Measurements from ENCODE around the gene CTAGE1.
A peak's percentile ranks its signal among the peaks of the same experiment; 100 is the strongest.
"Not testable (repeated sequence)": the region's sequence is repeated elsewhere in the genome, so short reads cannot be mapped to it uniquely, and the experiment has no call there.

The CTAGE1 gene

DNA sequence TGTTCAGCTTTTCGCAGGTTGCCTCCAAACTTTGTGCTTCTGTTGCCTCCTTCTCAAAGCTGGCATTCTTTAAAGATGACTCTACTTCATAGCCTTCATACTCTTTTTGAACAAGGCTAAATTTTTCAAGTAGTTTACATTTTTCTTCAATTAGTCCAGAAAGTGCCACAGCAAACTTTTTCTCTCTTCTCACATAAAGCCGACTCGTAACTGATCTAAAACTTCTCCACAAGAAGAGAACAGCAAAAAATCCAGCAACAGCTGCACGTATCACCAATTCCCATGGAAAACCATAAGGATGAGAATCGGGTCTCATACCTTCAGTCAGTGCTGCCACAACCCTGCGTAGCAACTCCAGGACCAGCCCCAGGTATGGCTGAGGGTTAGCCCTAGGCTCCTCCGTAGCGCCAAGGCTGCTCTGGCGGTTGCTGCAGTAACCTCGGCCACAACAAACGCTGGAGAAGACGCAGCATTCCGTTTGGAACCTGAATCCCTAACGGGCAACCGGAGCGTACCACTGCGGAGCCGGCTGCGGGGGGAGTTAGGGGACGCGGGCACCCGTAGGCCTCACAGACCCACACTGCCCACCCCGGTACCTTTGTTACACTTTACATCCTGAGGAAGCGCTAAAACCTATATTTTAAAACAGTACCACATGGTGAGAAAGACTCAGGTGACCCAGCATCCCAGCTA is at the start of gene CTAGE1:
Gene CTAGE1, minus strand, starts transcription at position 420 of the 693 bp plus-strand sequence. Its CDS starts 104 bp downstream, at position 316.
- no peak for DNase-seq (ENCODE audit: low read depth in 2 of 2)

DNA sequence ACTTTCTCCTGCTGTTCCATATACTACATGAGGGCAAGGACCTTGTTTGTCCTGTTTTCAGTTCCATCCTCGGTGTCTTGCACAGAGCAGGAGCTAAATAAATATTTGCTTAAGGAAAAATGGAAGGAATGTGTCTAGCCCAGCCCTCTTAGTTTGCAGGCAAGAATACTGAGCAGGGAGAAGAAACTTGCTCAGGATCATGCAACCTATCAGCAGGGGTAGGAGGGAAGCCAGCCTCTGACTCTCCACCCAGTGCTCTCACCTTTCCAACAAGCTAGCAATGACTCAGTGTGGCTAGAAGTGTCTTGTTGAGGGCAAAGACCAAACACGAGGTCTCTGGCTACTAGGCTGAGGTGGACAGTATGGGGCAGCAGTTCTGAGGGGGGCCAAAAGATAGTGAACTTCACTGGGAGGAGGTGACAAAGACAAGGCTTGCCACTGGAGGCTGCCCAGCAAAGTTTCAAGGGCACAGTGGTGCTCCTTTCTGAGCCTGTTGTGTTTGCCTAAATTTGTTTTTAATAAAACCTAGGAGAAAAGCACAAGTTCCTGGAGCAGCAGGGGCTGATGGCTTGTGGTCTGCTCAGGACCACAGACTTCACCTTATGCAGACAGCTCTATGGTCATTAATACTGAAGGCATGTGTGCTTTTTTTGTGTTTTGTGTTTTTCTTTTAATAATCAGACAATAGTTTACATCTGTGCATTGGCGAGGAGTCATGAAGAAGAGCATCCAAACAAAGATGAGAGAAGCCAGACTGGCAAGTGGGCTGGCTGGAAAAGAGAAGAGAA is 49.1 kb upstream of the CTAGE1 start:
- DNase-seq (ENCODE audit: low read depth in 2 of 2) = no peak

DNA sequence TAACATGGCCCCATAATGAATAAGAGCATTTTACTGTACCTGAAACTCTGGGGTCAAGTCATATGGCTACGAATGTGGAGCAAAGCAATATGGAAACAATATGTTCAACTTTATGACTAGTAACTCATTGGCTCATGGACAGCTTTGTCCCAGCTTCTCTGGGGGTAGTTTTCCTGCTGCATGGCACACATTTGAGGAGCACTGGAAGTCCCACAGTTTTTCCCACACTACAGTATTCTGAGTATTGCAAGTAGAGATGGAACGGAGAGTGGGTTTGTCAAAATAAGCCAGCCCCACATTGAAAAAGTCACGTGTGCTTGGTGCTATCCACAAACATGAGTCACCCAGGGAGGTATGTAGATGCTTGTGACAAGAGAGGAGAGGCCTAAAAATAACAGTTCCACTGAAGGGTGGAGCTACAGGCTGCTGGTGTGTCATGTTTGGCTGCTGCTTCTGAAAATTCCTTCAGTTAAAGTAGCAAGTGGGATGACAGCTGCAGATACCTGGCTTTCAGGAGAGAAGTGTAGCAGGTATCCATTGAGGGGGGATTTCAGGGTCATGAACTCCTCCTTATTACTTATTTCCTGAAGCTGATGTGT is 48.2 kb upstream of the CTAGE1 start:
- peak in 1 of 2 donors; percentile 3 for DNase-seq (ENCODE audit: low read depth in 2 of 2)

- no peak for DNase-seq (ENCODE audit: low read depth in 2 of 2)
Measured at GRCh38 chr18:22463076-22463475, 45.4 kb upstream of the CTAGE1 start.

DNA sequence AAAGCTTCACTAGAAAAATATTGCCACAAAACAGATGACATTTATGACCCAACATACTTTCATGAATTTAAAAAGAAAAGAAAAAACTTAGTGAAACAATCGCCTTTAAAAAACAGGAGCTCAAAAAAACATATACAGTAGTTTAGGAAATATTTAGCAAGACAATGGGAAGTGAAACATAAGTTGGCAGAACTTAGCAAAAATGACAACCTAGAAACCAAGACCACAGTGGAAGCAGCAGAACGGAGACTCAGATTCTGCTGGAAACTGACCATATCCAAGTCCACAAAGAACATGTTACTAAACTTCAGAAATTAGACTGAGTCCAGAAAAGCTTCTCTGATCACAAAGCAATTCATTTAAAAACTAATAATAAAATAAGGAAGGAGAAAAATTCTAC is 41.8 kb upstream of the CTAGE1 start:
- DNase-seq (ENCODE audit: low read depth in 2 of 2) = no peak

GRCh38 chr18:22457524-22457923 is 39.8 kb upstream of the CTAGE1 start:
- no peak for DNase-seq (ENCODE audit: low read depth in 2 of 2)

DNA sequence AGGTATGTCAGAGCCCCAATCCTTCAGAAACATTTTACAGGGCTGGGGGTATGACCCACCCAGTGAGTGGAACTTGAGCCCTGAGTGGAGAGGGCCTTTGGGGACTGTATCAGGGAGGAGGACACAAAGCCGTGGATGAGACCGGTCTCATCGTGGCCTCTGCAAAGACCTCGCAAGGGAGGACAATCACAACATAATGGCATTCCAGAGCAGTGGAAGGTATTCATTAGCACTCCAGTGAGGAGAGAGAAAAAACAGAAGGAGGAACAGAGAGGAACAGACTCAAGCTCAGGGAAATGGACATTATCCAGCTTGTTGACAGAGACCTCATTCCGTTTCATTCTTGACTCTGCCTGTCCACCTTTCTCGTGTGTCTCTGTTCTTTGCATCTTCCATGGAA is 38.8 kb upstream of the CTAGE1 start:
- DNase-seq (ENCODE audit: low read depth in 2 of 2) = no peak

GRCh38 chr18:22456116-22456480 is 38.4 kb upstream of the CTAGE1 start:
- DNase-seq (ENCODE audit: low read depth in 2 of 2) = no peak

DNA sequence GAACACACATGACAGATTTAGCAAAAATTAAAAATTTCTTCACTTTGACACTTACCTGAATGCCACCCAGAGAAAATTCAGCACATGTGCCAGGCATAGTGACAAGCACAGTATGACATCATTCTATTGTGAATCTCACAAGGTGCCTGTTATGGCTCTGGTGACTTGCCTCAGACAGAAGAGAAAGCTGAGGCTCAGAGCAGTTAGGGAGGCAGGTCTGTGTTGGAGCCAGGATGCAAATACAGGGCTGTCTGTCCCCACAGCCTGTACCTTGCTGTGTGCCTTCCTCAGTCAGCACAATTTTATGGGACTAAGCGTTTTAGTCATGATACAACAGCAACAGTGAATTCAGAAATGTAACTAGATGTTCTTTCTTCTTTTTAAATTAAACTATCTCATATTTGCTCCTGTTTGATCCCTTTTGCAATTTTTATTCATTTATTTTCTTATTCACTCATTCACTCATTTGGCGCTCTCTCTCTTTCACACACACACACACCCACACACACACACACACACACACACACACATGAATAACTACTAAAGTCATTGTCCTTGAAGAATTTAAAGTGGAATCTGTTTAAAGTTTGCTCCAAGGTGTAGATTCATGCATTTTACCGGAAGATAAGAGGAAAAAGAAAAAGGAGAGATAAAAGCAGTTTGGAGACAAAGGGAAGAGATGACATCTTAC is 37.9 kb upstream of the CTAGE1 start:
- DNase-seq (ENCODE audit: low read depth in 2 of 2) = no peak

- DNase-seq (ENCODE audit: low read depth in 2 of 2) = no peak
Measured at GRCh38 chr18:22453315-22453714, 35.6 kb upstream of the CTAGE1 start.

GRCh38 chr18:22452226-22452668 is 34.5 kb upstream of the CTAGE1 start:
- no peak for DNase-seq (ENCODE audit: low read depth in 2 of 2)

GRCh38 chr18:22451796-22452195 is 34.1 kb upstream of the CTAGE1 start:
- DNase-seq (ENCODE audit: low read depth in 2 of 2) = no peak

DNA sequence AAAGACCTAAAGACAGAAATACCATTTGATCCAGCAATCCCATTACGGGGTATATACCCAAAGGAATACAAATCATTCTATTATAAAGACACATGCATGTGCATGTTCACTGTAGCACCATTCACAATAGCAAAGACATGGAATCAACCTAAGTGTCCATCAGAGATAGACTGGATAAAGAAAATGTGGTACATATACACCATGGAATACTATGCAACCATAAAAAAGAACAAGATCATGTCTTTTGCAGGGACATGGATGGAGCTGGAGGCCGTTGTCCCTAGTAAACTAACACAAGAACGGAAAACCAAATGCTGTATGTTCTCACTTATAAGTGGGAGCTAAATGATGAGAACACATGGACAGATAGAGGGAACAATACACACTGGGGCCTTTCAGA is 33.1 kb upstream of the CTAGE1 start:
- not testable (repeated sequence) for DNase-seq (ENCODE audit: low read depth in 2 of 2)

DNA sequence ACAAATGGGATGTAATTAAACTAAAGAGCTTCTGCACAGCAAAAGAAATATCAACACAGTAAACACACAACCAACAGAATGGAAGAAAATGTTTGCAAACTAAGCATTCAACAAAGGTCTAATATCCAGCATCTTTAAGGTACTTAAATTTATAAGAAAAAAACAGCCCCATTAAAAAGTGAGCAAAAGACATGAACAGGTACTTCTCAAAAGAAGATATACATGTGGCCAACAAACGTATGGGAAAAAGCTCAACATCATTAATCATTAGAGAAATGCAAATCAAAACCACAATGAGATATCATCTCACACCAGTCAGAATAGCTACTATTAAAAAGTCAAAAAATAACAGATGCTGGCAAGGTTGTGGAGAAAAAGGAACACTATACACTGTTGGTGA is 32.6 kb upstream of the CTAGE1 start:
- DNase-seq (ENCODE audit: low read depth in 2 of 2) = not testable (repeated sequence)

DNA sequence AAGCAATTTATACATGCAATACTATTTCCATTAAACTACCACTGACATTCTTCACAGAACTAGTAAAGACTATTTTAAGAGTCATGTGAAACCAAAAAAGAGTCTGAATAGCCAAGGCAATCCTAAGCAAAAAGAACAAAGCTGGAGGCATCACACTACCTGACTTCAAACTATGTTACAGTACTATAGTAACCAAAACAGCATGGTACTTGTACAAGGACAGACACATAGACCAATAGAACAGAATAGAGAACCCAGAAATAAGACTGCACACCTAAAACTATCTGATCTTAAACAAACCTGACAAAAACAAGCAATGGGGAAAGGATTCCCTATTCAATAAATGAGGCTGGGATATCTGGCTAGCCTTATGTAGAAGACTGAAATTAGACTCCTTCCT is 32.0 kb upstream of the CTAGE1 start:
- not testable (repeated sequence) for DNase-seq (ENCODE audit: low read depth in 2 of 2)

DNA sequence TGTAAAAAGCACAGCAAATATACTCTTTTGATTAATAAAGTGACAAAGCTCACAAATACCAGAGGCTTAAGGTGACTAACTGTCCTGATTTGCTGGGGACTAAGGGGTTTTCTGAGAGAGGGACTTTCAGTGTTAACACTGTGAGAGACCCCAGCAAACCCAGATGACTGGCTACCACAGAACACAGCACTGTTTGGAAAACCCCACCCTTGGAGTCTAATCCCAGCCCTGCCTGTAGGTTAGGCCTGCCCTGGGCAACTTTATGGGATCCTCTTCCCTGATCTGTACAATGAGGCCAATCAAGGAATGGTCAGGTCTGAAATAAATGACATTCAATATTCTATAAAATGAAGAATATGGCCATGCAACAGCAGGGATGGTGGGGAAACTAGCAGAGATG is 30.5 kb upstream of the CTAGE1 start:
- DNase-seq (ENCODE audit: low read depth in 2 of 2) = no peak

- no peak for DNase-seq (ENCODE audit: low read depth in 2 of 2)
Measured at GRCh38 chr18:22447792-22448191, 30.1 kb upstream of the CTAGE1 start.

GRCh38 chr18:22446911-22447310 is 29.2 kb upstream of the CTAGE1 start:
- no peak for DNase-seq (ENCODE audit: low read depth in 2 of 2)

GRCh38 chr18:22446325-22446724 is 28.6 kb upstream of the CTAGE1 start:
- DNase-seq (ENCODE audit: low read depth in 2 of 2) = no peak

DNA sequence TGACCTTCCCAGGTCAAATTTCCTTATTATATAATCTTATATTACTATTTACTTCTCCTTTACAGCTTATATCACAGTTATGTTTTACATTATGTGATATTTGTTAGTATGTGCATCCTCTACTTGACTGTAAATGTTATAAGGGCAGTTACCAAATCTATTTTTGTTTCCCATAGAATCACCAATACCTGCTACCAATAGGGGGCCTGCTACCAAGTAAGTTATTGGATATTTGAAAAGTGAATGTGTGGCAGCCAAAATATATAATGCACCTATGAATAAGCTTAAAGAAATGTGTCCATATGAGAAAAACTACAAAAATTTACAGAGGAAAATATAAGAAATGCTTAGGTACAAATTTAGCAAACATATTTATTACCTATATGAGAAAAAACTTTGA is 23.9 kb upstream of the CTAGE1 start:
- no peak for DNase-seq (ENCODE audit: low read depth in 2 of 2)

DNA sequence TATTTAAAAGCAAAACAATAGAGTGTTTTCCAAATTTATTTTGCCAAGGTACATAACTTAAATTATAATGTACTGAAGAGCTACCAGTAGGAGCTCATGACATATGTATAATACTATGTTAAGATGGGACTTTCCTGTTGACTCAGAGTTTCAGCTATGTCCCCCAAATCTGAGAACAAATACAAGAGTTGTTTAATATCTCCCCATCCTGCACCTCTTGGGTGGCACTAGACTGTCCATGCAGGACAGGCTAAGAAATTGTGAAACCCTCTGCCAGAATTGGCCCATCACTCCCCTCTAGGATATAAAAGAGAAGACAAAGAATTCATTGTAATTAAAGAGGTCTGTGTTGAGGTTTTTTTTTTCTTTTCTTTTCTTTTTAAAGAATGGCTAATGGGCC is 21.7 kb upstream of the CTAGE1 start:
- no peak for DNase-seq (ENCODE audit: low read depth in 2 of 2)

GRCh38 chr18:22436136-22436535 is 18.4 kb upstream of the CTAGE1 start:
- no peak for DNase-seq (ENCODE audit: low read depth in 2 of 2)

Measured in stimulated activated CD8-positive, alpha-beta memory T cell treated with anti-CD3 and anti-CD28 coated beads, Interleukin-2, amount 100 ng/mL, for 48 hours (primary cell).